Prostate gland (tissue), 2 donors: Measurements from ENCODE around the gene TLR3. TPM values are rescaled to one million over a fixed set of nuclear protein-coding genes. Genes with fewer than 3 reads are reported as not detected.

ENCODE experiments used
- DNase-seq: peaks from one replicate; pipeline ENCODE4 v3.0.0-alpha.2; 2019; ENCODE audit warnings: low spot score
- H3K27ac ChIP-seq, 2 donors: fragments of 200-600 bp; sonication (generic); 2 replicates each; pipeline ENCODE4 v1.5.1; 2017 to 2019
- H3K27me3 ChIP-seq: fragments of 200-600 bp; sonication (generic); replicated peaks from 2 replicates; pipeline ENCODE4 v1.5.1; 2019; ENCODE audit not compliant: insufficient read depth
- H3K36me3 ChIP-seq, 2 donors: fragments of 200-600 bp; sonication (generic); 1 replicate in 1 of 2; 2 replicates in 1 of 2; pipeline versions ENCODE4 v1.5.1 to v1.8.1; 2017 to 2019
- H3K4me1 ChIP-seq: fragments of 200-600 bp; sonication (generic); replicated peaks from 2 replicates; pipeline ENCODE4 v1.5.1; 2019
- H3K4me3 ChIP-seq, 2 donors: fragments of 200-600 bp; sonication (generic); 2 replicates each; pipeline ENCODE4 v1.5.1; 2017 to 2019
- H3K9me3 ChIP-seq: fragments of 200-600 bp; sonication (generic); 2 replicates; pipeline ENCODE4 v1.5.1; 2017
- CTCF ChIP-seq, 4 experiments: fragments of 200-600 bp in 2 of 4; fragments of 450-650 bp in 2 of 4; sonication (generic) in 2 of 4; IDR thresholded peaks; 1 replicate in 3 of 4; 2 replicates in 1 of 4; pipeline ENCODE4 v1.5.1; 2016 to 2019; ENCODE audit warnings: antibody characterized with exemption in 4 of 4, mild to moderate bottlenecking in 2 of 4, moderate library complexity in 2 of 4
- POLR2A ChIP-seq: fragments of 450-650 bp; IDR thresholded peaks from one replicate; pipeline ENCODE4 v1.6.1; 2016; ENCODE audit warnings: antibody characterized with exemption, mild to moderate bottlenecking
- POLR2AphosphoS5 ChIP-seq: sonication (generic); formaldehyde crosslinking; IDR thresholded peaks from one replicate; pipeline ENCODE4 v1.6.1; 2017; ENCODE audit warnings: antibody characterized with exemption
- WGBS: methylation state at CpG from one replicate; pipeline ENCODE4 v1.1.5; 2018; 5-methylcytosine and 5-hydroxymethylcytosine counted together
- intact Hi-C: fragments of 100-400 bp; cut with DNase I; formaldehyde crosslinking; loops from one replicate; pipeline ENCODE4 v1.14.2; 2022
- total RNA-seq, 2 donors: library from RNA; depleted of rRNA; stranded (reverse); fragments of >200 nt; gene quantifications; one replicate each; pipeline ENCODE4 v1.1.0, GENCODE V29; 2016

Gene TLR3
- total RNA-seq, 2 donors from 2014 or later, result 4.3 to 5.2 TPM

- TF ChIP-seq POLR2A (no peak), CTCF (IDR thresholded peaks at IDR 0.05) (no peak), POLR2AphosphoS5 (peak; percentile 53)
- Histone ChIP-seq H3K4me3 (no peak overlapping the region), H3K36me3 (no peaks in the 10 kb centered on the region), H3K27me3 (no peaks in the 10 kb centered on the region), H3K9me3 (no peaks in the 10 kb centered on the region), H3K27ac (no peak overlapping the region), H3K4me1 (no peaks in the 10 kb centered on the region)
- 44% methylated on average over 11 of the region's 11 CpGs for WGBS
- peak; percentile 44 for DNase-seq
- intact Hi-C loops, result loop anchor here (10.0 kb wide), 1 partner anchor 506 kb away; no protein-coding TSS in a partner anchor
Observed at GRCh38 chr4:186078981-186079638, 10.2 kb downstream of the TLR3 start.

GRCh38 chr4:186079694-186080093 is 10.7 kb downstream of the TLR3 start:
- Histone ChIP-seq H3K9me3 (no peaks in the 10 kb centered on the region), H3K27ac (no peak overlapping the region), H3K36me3 (no peaks in the 10 kb centered on the region), H3K4me1 (no peaks in the 10 kb centered on the region), H3K27me3 (no peaks in the 10 kb centered on the region), H3K4me3 (no peak overlapping the region)
- intact Hi-C loops, result loop anchor here (10.0 kb wide), 1 partner anchor 505 kb away; no protein-coding TSS in a partner anchor
- WGBS, result 55% methylated on average over 9 of the region's 9 CpGs
- no peak for TF ChIP-seq CTCF (IDR thresholded peaks at IDR 0.05)
- no peak for TF ChIP-seq POLR2A
- TF ChIP-seq POLR2AphosphoS5, result no peak
- no peak for DNase-seq

GRCh38 chr4:186081202-186081807 is 12.3 kb downstream of the TLR3 start:
- no peak overlapping the region for H3K4me3 ChIP-seq
- no peaks in the 10 kb centered on the region for H3K4me1 ChIP-seq
- WGBS, result 81% methylated on average over 15 of the region's 15 CpGs
- H3K36me3 ChIP-seq, result no peaks in the 10 kb centered on the region
- DNase-seq, result no peak
- no peaks in the 10 kb centered on the region for H3K9me3 ChIP-seq
- TF ChIP-seq POLR2AphosphoS5 (no peak), POLR2A (no peak), CTCF (IDR thresholded peaks at IDR 0.05) (no peak)
- intact Hi-C loops, result no loop called here
- no peaks in the 10 kb centered on the region for H3K27me3 ChIP-seq
- no peak overlapping the region for H3K27ac ChIP-seq

GRCh38 chr4:186082221-186082620 is 13.3 kb downstream of the TLR3 start:
- no peak for DNase-seq
- Histone ChIP-seq H3K36me3 (no peaks in the 10 kb centered on the region), H3K9me3 (no peaks in the 10 kb centered on the region), H3K4me3 (no peak overlapping the region), H3K4me1 (no peaks in the 10 kb centered on the region), H3K27ac (no peak overlapping the region), H3K27me3 (no peaks in the 10 kb centered on the region)
- intact Hi-C loops, result no loop called here
- WGBS, result 80% methylated on average over 4 of the region's 4 CpGs
- TF ChIP-seq CTCF (IDR thresholded peaks at IDR 0.05) (no peak), POLR2AphosphoS5 (no peak), POLR2A (no peak)

- no peak for TF ChIP-seq POLR2AphosphoS5
- TF ChIP-seq POLR2A, result no peak
- TF ChIP-seq CTCF (IDR thresholded peaks at IDR 0.05), result no peak
Observed at GRCh38 chr4:186088523-186088922, 19.6 kb downstream of the TLR3 start.

More at GRCh38 chr4:186088523-186088922, 19.6 kb downstream of the TLR3 start:
- H3K27ac ChIP-seq, result no peak overlapping the region
- no peaks in the 10 kb centered on the region for H3K36me3 ChIP-seq
- DNase-seq, result no peak
- no peaks in the 10 kb centered on the region for H3K27me3 ChIP-seq
- intact Hi-C loops, result no loop called here
- no peaks in the 10 kb centered on the region for H3K9me3 ChIP-seq
- H3K4me1 ChIP-seq, result no peaks in the 10 kb centered on the region
- no peak overlapping the region for H3K4me3 ChIP-seq
